Transverse colon (tissue), 4 donors: ENCODE results near the gene TDRD9. TPM values are rescaled to one million over a fixed set of nuclear protein-coding genes. Genes with fewer than 3 reads are reported as not detected.

Experiments used
- DNase-seq: peaks from one replicate; pipeline ENCODE4 v3.0.0-alpha.2; 2019
- H3K27ac ChIP-seq, 4 donors: fragments of 200-600 bp; sonication (generic); 2 replicates each; pipeline ENCODE4 v1.5.1; 2016 to 2018; ENCODE audit warnings: inconsistent platforms in 4 of 4
- H3K27me3 ChIP-seq: fragments of 200-600 bp; sonication (generic); 2 replicates; pipeline ENCODE4 v1.5.1; 2017; ENCODE audit warnings: inconsistent platforms
- H3K36me3 ChIP-seq, 4 donors: fragments of 200-600 bp; sonication (generic); 2 replicates each; pipeline ENCODE4 v1.5.1; 2017 to 2019; ENCODE audit warnings: inconsistent platforms in 4 of 4
- H3K4me1 ChIP-seq, 4 donors: fragments of 200-600 bp; sonication (generic); 2 replicates each; pipeline ENCODE4 v1.5.1; 2017 to 2020; ENCODE audit warnings: inconsistent platforms in 4 of 4
- H3K4me3 ChIP-seq, 4 donors: fragments of 200-600 bp; sonication (generic); 1 replicate in 1 of 4; 2 replicates in 3 of 4; pipeline versions ENCODE4 v1.5.1 to v1.6.1; 2017 to 2019; ENCODE audit warnings: inconsistent platforms in 4 of 4
- H3K9me3 ChIP-seq, 2 donors: fragments of 200-600 bp; sonication (generic); 2 replicates each; pipeline ENCODE4 v1.5.1; 2017 to 2019; ENCODE audit warnings: inconsistent platforms in 2 of 2
- CTCF ChIP-seq, 5 experiments: fragments of 200-600 bp in 3 of 5; fragments of 450-650 bp in 2 of 5; sonication (generic) in 3 of 5; IDR thresholded peaks; 1 replicate in 2 of 5; 2 replicates in 3 of 5; pipeline ENCODE4 v1.5.1; 2016 to 2017; ENCODE audit warnings: antibody characterized with exemption in 5 of 5, inconsistent platforms in 3 of 5, mild to moderate bottlenecking in 2 of 5, moderate library complexity in 1 of 5
- EP300 ChIP-seq: sonication (generic); formaldehyde crosslinking; IDR thresholded peaks from one replicate; pipeline ENCODE4 v1.6.1; 2017; ENCODE audit warnings: antibody characterized with exemption, low read depth
- POLR2A ChIP-seq: fragments of 450-650 bp; IDR thresholded peaks from one replicate; pipeline ENCODE4 v1.6.1; 2016; ENCODE audit warnings: antibody characterized with exemption, mild to moderate bottlenecking, moderate library complexity
- POLR2AphosphoS5 ChIP-seq, 3 donors: sonication (generic); formaldehyde crosslinking; IDR thresholded peaks; one replicate each; pipeline ENCODE4 v1.6.1; 2016; ENCODE audit warnings: antibody characterized with exemption in 3 of 3
- WGBS, 2 donors: methylation state at CpG; one replicate each; pipeline ENCODE4 v1.1.5; 2018; ENCODE audit warnings: low coverage in 1 of 2; 5-methylcytosine and 5-hydroxymethylcytosine counted together
- in situ Hi-C, 4 donors: fragments of 200-750 bp; cut with MboI; loops; one replicate each; pipeline versions ENCODE4 v1.15.0 to v1.15.1; 2017; ENCODE audit warnings: low sequenced_read_pairs in 3 of 4, low pct_ligation_motif_present in 1 of 4, low pct_unique_long_range_greater_than_20kb in 1 of 4
- intact Hi-C: fragments of 100-400 bp; cut with DNase I; formaldehyde crosslinking; loops from one replicate; pipeline ENCODE4 v1.15.1; 2023; ENCODE audit warnings: low total_unique reads
- total RNA-seq, 4 donors: library from RNA; depleted of rRNA; stranded (reverse); fragments of >200 nt; gene quantifications; one replicate each; pipeline ENCODE4 v1.1.0, GENCODE V29; 2016

TDRD9 gene
- total RNA-seq, 4 donors from 2014 or later: 0.55 to 0.79 TPM; not detected in 2

DNA sequence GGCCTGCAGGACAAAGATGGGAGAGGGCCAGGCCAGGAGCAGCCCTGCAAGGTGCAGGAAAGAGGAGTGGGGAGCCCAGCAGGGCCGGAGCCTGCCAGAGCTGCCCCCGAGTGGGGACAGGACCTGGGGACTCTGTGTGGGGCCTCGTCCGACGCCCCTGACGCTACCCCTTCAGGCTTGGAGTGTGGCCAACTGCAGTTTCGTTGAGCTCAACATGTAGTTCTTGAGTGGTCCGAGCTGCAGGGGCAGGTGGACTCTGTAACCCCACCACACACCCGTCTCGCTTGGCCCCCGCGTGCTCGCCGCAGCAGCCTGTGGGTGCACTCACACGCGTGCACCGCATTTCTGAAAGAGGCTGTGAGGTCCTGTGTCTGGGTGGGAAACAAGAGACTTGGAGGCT, 159.2 kb downstream of the TDRD9 start:
- in situ Hi-C loops: no loop called here
- WGBS, 2 donors: 83% methylated on average over 17 of the region's 17 CpGs; no CpG with 5 or more reads in 1 of the 2 donors
- peaks cover 25 to 58% (median 53%) of the 10 kb centered on the region in 4 donors for H3K4me1 ChIP-seq
- H3K4me3 ChIP-seq: no peak overlapping the region
- peak; percentile 19 for DNase-seq
- intact Hi-C loops: no loop called here
- peak overlapping the region; percentile 68 to 77 (median 72) for H3K27ac ChIP-seq
- no peaks in the 10 kb centered on the region for H3K36me3 ChIP-seq
- no peaks in the 10 kb centered on the region for H3K9me3 ChIP-seq
- TF ChIP-seq POLR2AphosphoS5 (IDR thresholded peaks at IDR 0.05) (no peak), EP300 (no peak), CTCF (IDR thresholded peaks at IDR 0.05) (no peak), POLR2A (no peak)
- H3K27me3 ChIP-seq: peaks cover 18% of the 10 kb centered on the region

- intact Hi-C loops: no loop called here
- H3K9me3 ChIP-seq: no peaks in the 10 kb centered on the region
- 51% methylated on average over 18 of the region's 23 CpGs; no CpG with 5 or more reads in 1 of the 2 donors for WGBS, 2 donors
- H3K4me3 ChIP-seq: no peak overlapping the region
- peaks cover 18% of the 10 kb centered on the region for H3K27me3 ChIP-seq
- H3K36me3 ChIP-seq: no peaks in the 10 kb centered on the region
- TF ChIP-seq EP300: no peak
- peak in 2 of 3 donors; percentile 18 to 53 for TF ChIP-seq POLR2AphosphoS5 (IDR thresholded peaks at IDR 0.05)
- H3K27ac ChIP-seq: peak overlapping the region; percentile 68 to 77 (median 72)
- in situ Hi-C loops: no loop called here
- peak; percentile 89 for DNase-seq
- H3K4me1 ChIP-seq: peaks cover 25 to 51% (median 47%) of the 10 kb centered on the region in 4 donors
Measured at GRCh38 chr14:104087981-104088850, 160.0 kb downstream of the TDRD9 start.

DNA sequence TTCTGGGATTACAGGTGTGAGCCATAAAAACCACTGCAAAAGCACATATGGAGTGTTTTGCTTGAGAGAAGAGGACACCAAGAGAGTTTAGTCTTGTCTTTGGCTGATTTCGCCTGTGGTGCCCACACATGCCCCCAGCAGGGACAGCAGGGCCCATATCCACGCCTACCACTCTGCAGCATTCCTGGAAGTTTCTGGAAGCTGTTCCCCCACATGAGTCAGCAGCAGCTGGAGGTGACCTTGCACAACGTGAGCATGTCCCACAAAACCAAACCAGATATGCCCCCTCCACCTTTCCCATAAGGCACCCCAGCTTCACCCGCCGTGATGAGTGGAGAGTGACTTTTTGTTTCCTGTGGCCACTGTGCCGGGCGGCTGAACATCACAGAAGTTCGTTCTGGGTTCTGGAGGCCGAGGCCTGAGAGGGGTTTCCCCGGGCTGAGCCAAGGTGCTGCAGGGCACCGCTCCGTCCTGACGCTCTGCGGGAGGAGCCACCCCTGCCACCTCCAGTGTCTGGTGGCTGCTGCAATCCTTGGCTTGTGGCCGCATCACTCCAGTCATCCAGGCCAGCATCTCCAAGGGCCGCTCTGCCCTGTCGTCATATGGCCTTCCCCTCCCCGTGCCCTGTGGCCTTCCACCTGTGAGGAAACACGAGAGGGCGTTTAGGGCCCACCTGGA, 162.0 kb downstream of the TDRD9 start:
- intact Hi-C loops: no loop called here
- in situ Hi-C loops: no loop called here

More for the DNA sequence above, 162.0 kb downstream of the TDRD9 start:
- TF ChIP-seq POLR2AphosphoS5 (IDR thresholded peaks at IDR 0.05) (no peak), POLR2A (no peak), CTCF (IDR thresholded peaks at IDR 0.05) (no peak), EP300 (no peak)
- Histone ChIP-seq H3K27ac (no peak overlapping the region), H3K27me3 (peaks cover 20% of the 10 kb centered on the region), H3K36me3 (no peaks in the 10 kb centered on the region), H3K4me1 (peaks cover 20 to 44% (median 38%) of the 10 kb centered on the region in 4 donors), H3K9me3 (no peaks in the 10 kb centered on the region), H3K4me3 (no peak overlapping the region)
- 84 to 91% methylated on average over 8 to 14 of the region's 20 CpGs for WGBS, 2 donors
- DNase-seq: peak; percentile 7
